DMS79 treated with DMSO at 0.1 percent for 48 hours (cell line): Measurements from ENCODE around the gene DMXL1.
"Not testable (repeated sequence)": the region's sequence is repeated elsewhere in the genome, so short reads cannot be mapped to it uniquely, and the experiment has no call there.

Experiments used
- DNase-seq: peaks from one replicate; lab custom pipeline; 2025; lab: John Stamatoyannopoulos, UW

Gene DMXL1

GRCh38 chr5:119212676-119213075, 141.8 kb downstream of the DMXL1 start:
- no peak for DNase-seq

GRCh38 chr5:119217183-119217582, 146.3 kb downstream of the DMXL1 start:
- no peak for DNase-seq

- no peak for DNase-seq
These were observed 148.2 kb downstream of the DMXL1 start for GRCh38 chr5:119218830-119219782.

GRCh38 chr5:119220576-119221197, 149.8 kb downstream of the DMXL1 start:
- no peak for DNase-seq

- DNase-seq, result no peak
These were observed 150.4 kb downstream of the DMXL1 start for GRCh38 chr5:119221330-119221729.

- DNase-seq, result no peak
These were observed 159.1 kb downstream of the DMXL1 start for GRCh38 chr5:119229950-119230349.

- no peak for DNase-seq
These were observed 167.6 kb downstream of the DMXL1 start for GRCh38 chr5:119238265-119239118.

GRCh38 chr5:119239119-119239417, 168.2 kb downstream of the DMXL1 start:
- DNase-seq, result no peak

- DNase-seq, result not testable (repeated sequence)
These were observed 168.9 kb downstream of the DMXL1 start for GRCh38 chr5:119239826-119240225.

- no peak for DNase-seq
These were observed 173.0 kb downstream of the DMXL1 start for GRCh38 chr5:119243888-119244287.

GRCh38 chr5:119250946-119251901, 180.3 kb downstream of the DMXL1 start:
- no peak for DNase-seq

- DNase-seq, result no peak
These were observed 184.9 kb downstream of the DMXL1 start for GRCh38 chr5:119255571-119256356.

GRCh38 chr5:119257613-119258012, 186.7 kb downstream of the DMXL1 start:
- DNase-seq, result no peak

GRCh38 chr5:119263639-119264038, 192.8 kb downstream of the DMXL1 start:
- DNase-seq, result no peak

- no peak for DNase-seq
These were observed 193.3 kb downstream of the DMXL1 start for GRCh38 chr5:119264186-119264585.

GRCh38 chr5:119267958-119268386, 197.1 kb downstream of the DMXL1 start:
- no peak for DNase-seq

GRCh38 chr5:119268387-119269060, 197.6 kb downstream of the DMXL1 start:
- peak; percentile 24 for DNase-seq

- peak; percentile 24 for DNase-seq
These were observed 198.4 kb downstream of the DMXL1 start for GRCh38 chr5:119269061-119269944.

- no peak for DNase-seq
These were observed 199.3 kb downstream of the DMXL1 start for GRCh38 chr5:119270121-119270565.
